TTC549 (cell line): ENCODE measurements around the gene RUNX1.

Experiments used
- FAIRE-seq: peaks from 2 replicates; lab custom pipeline; 2012; peaks lifted over from hg19 to GRCh38; lab: Jason Lieb, UNC

Gene RUNX1

GRCh38 chr21:34892209-34892608, 156.9 kb downstream of the RUNX1 start:
- no peak for FAIRE-seq

- FAIRE-seq: no peak
Observed at GRCh38 chr21:34891613-34891943, 157.5 kb downstream of the RUNX1 start.

GRCh38 chr21:34890724-34891612, 158.1 kb downstream of the RUNX1 start:
- no peak for FAIRE-seq

GRCh38 chr21:34890470-34890723, 158.7 kb downstream of the RUNX1 start:
- FAIRE-seq: no peak

- no peak for FAIRE-seq
Observed at GRCh38 chr21:34889676-34890469, 159.2 kb downstream of the RUNX1 start.

GRCh38 chr21:34889320-34889675, 159.8 kb downstream of the RUNX1 start:
- FAIRE-seq: no peak

- no peak for FAIRE-seq
Observed at GRCh38 chr21:34888569-34889319, 160.4 kb downstream of the RUNX1 start.

GRCh38 chr21:34887725-34888568, 161.2 kb downstream of the RUNX1 start:
- FAIRE-seq: no peak

- no peak for FAIRE-seq
Observed at GRCh38 chr21:34887105-34887442, 162.0 kb downstream of the RUNX1 start.

- FAIRE-seq: no peak
Observed at GRCh38 chr21:34886240-34887104, 162.6 kb downstream of the RUNX1 start.

GRCh38 chr21:34885626-34886239, 163.4 kb downstream of the RUNX1 start:
- no peak for FAIRE-seq

GRCh38 chr21:34885125-34885524, 164.0 kb downstream of the RUNX1 start:
- no peak for FAIRE-seq

GRCh38 chr21:34884346-34884929, 164.7 kb downstream of the RUNX1 start:
- no peak for FAIRE-seq

GRCh38 chr21:34883491-34884271, 165.4 kb downstream of the RUNX1 start:
- FAIRE-seq: no peak

GRCh38 chr21:34882719-34883131, 166.4 kb downstream of the RUNX1 start:
- FAIRE-seq: no peak

- FAIRE-seq: no peak
Observed at GRCh38 chr21:34881839-34882371, 167.2 kb downstream of the RUNX1 start.

- no peak for FAIRE-seq
Observed at GRCh38 chr21:34881421-34881820, 167.7 kb downstream of the RUNX1 start.

- FAIRE-seq: no peak
Observed at GRCh38 chr21:34880401-34880800, 168.7 kb downstream of the RUNX1 start.

GRCh38 chr21:34878940-34879339, 170.2 kb downstream of the RUNX1 start:
- FAIRE-seq: no peak
